B cell (primary cell): ENCODE data around the gene CR1L. TPM values are rescaled to one million over a fixed set of nuclear protein-coding genes. Genes with fewer than 3 reads are reported as not detected.
"Not testable (repeated sequence)": the region's sequence is repeated elsewhere in the genome, so short reads cannot be mapped to it uniquely, and the experiment has no call there.

Experiments used
- ATAC-seq: fragments of 200-7000 bp; cut with Tn5 transposase; one replicate; pipeline ENCODE4 v1.10.0; 2021; ENCODE audit warnings: low read depth, mild to moderate bottlenecking, moderate number of reproducible peaks, moderate library complexity
- CTCF ChIA-PET: fragments of 350-600 bp; sonication (Branson Sonifier 250); formaldehyde crosslinking; loops from one replicate; lab custom pipeline; 2021; ENCODE audit warnings: antibody characterized with exemption, inconsistent platforms; lab: Charles Lee
- POLR2A ChIA-PET: fragments of 350-600 bp; sonication (Branson Sonifier 250); formaldehyde crosslinking; loops from one replicate; lab custom pipeline; 2021; ENCODE audit warnings: antibody characterized with exemption; lab: Charles Lee
- DNase-seq: peaks from one replicate; pipeline ENCODE4 v3.0.0; 2013
- H2AFZ ChIP-seq: 2 replicates; pipeline ENCODE4 v1.6.1; 2012; ENCODE audit warnings: mild to moderate bottlenecking, low read depth, low read length; ENCODE audit not compliant: insufficient read depth, poor library complexity, severe bottlenecking
- H3K27ac ChIP-seq, 2 donors: 1 replicate in 1 of 2; 2 replicates in 1 of 2; pipeline ENCODE4 v1.5.1; 2012 to 2013; ENCODE audit warnings: low read length in 2 of 2, mild to moderate bottlenecking in 2 of 2, moderate library complexity in 1 of 2
- H3K27me3 ChIP-seq, 4 experiments: fragments of 200-600 bp in 1 of 4; sonication (generic) in 1 of 4; replicated peaks in 1 of 4; 1 replicate in 2 of 4; 2 replicates in 2 of 4; pipeline versions ENCODE4 v1.6.1 to v1.7.0; 2013 to 2016; ENCODE audit warnings: low read length in 3 of 4, mild to moderate bottlenecking in 2 of 4, mixed read lengths in 1 of 4, moderate library complexity in 1 of 4; ENCODE audit not compliant: insufficient read depth in 4 of 4, control insufficient read depth in 3 of 4; ENCODE audit errors: control extremely low read depth in 1 of 4
- H3K36me3 ChIP-seq, 2 experiments: replicated peaks in 1 of 2; 1 replicate in 1 of 2; 2 replicates in 1 of 2; pipeline versions ENCODE4 v1.6.1 to v1.7.1; 2013; ENCODE audit warnings: low read length in 1 of 2; ENCODE audit not compliant: insufficient read depth in 2 of 2, control insufficient read depth in 1 of 2; ENCODE audit errors: control extremely low read depth in 1 of 2, extremely low read depth in 1 of 2
- H3K4me1 ChIP-seq, 2 donors: fragments of 200-600 bp in 1 of 2; sonication (generic) in 1 of 2; 1 replicate in 1 of 2; 2 replicates in 1 of 2; pipeline versions ENCODE4 v1.5.1 to v1.6.1; 2013 to 2017; ENCODE audit warnings: low read length in 2 of 2; ENCODE audit not compliant: control insufficient read depth in 2 of 2, insufficient read depth in 2 of 2
- H3K4me2 ChIP-seq: replicated peaks from 2 replicates; pipeline ENCODE3; 2012; ENCODE audit warnings: mild to moderate bottlenecking, low read depth, low read length; ENCODE audit not compliant: poor library complexity, severe bottlenecking
- H3K4me3 ChIP-seq, 5 experiments: fragments of 200-600 bp in 1 of 5; sonication (generic) in 1 of 5; 1 replicate in 3 of 5; 2 replicates in 2 of 5; pipeline versions ENCODE4 v1.5.1 to v1.7.0; 2011 to 2016; ENCODE audit warnings: low read length in 4 of 5, mild to moderate bottlenecking in 4 of 5, low read depth in 2 of 5, control low read depth in 1 of 5, moderate library complexity in 1 of 5; ENCODE audit not compliant: insufficient read depth in 1 of 5; ENCODE audit errors: control extremely low read depth in 1 of 5, extremely low read depth in 1 of 5
- H3K79me2 ChIP-seq: fragments of 200-600 bp; sonication (generic); one replicate; pipeline ENCODE4 v1.6.0; 2016; ENCODE audit warnings: low read length; ENCODE audit not compliant: control insufficient read depth, insufficient read depth
- H3K9ac ChIP-seq: fragments of 200-600 bp; sonication (generic); 2 replicates; pipeline ENCODE4 v1.6.1; 2017; ENCODE audit warnings: mild to moderate bottlenecking, low read length, moderate library complexity
- H3K9me3 ChIP-seq, 3 donors: one replicate each; pipeline versions ENCODE4 v1.6.1 to v1.7.1; 2013; ENCODE audit warnings: low read length in 2 of 3; ENCODE audit not compliant: control insufficient read depth in 2 of 3, insufficient read depth in 1 of 3; ENCODE audit errors: control extremely low read depth in 1 of 3
- H4K20me1 ChIP-seq: 2 replicates; pipeline ENCODE4 v1.6.0; 2012; ENCODE audit warnings: mild to moderate bottlenecking, low read length; ENCODE audit not compliant: insufficient read depth, control insufficient read depth, poor library complexity, severe bottlenecking
- H3K27ac Mint-ChIP-seq: one replicate; pipeline ENCODE4 v1.8.0; 2021; ENCODE audit warnings: mixed read lengths
- H3K27me3 Mint-ChIP-seq: one replicate; pipeline ENCODE4 v1.8.0; 2021; ENCODE audit warnings: mixed read lengths
- H3K4me1 Mint-ChIP-seq: one replicate; pipeline ENCODE4 v1.8.0; 2021; ENCODE audit warnings: mixed read lengths
- H3K4me3 Mint-ChIP-seq: one replicate; pipeline ENCODE4 v1.8.0; 2021; ENCODE audit warnings: mixed read lengths
- H3K9me3 Mint-ChIP-seq: one replicate; pipeline ENCODE4 v1.8.0; 2022; ENCODE audit warnings: mixed read lengths; ENCODE audit not compliant: insufficient read depth
- EZH2 ChIP-seq: IDR thresholded peaks from 2 replicates; pipeline ENCODE4 v1.6.1; 2012; ENCODE audit warnings: borderline replicate concordance, low read depth, mild to moderate bottlenecking, moderate library complexity, low read length; ENCODE audit not compliant: insufficient read depth, poor library complexity, severe bottlenecking
- WGBS: methylation state at CpG from one replicate; pipeline ENCODE4 v1.1.5; 2013; ENCODE audit warnings: missing lambda C conversion rate; ENCODE audit not compliant: insufficient coverage; 5-methylcytosine and 5-hydroxymethylcytosine counted together
- intact Hi-C: fragments of 100-400 bp; cut with micrococcal nuclease; formaldehyde crosslinking; loops from one replicate; pipeline ENCODE4 v1.10.0; 2022
- polyA plus RNA-seq: library from polyadenylated mRNA; depleted of rRNA; stranded (reverse); fragments of >200 nt; gene quantifications from 2 replicates; pipeline ENCODE4 v1.2.3, GENCODE V29; 2012
- total RNA-seq, 2 donors: library from RNA; stranded (reverse); fragments of 120-200 nt in 1 of 2; gene quantifications; 1 replicate in 1 of 2; 2 replicates in 1 of 2; pipeline versions ENCODE4 v1.2.3 to v1.2.4, GENCODE V29; 2013 to 2022
- TF ChIP-seq, protein P1 (sequence below): fragments of 200-600 bp; IDR thresholded peaks from one replicate; pipeline ENCODE4 v1.8.0; 2022; ENCODE audit warnings: antibody characterized with exemption, mild to moderate bottlenecking

Gene CR1L
- total and polyA plus RNA-seq, 2 donors (not counting 1 experiment from before 2014, with no cell fraction given), result 0.07 to 0.59 TPM

DNA sequence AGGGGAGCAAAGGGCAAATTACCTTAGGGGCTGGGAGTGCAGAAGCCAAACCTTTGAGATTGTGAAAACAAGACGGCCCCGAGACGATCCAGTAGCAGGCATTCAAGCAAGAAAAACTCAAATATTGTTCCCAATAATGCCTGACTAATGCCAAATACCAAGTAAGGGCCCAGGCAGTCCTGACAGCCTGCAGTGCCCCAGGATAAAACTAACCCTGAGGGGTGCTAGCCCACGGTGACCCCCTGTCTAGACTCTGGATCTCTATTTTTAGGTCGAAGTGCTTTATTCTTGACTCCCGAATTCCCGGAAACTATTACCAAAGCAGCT lies 106.5 kb downstream of the CR1L start:
- intact Hi-C loops, result loop anchor here (5.0 kb wide), 2 partner anchors 116 to 211 kb away; no protein-coding TSS in a partner anchor
- H3K9me3 ChIP-seq, H3K36me3 ChIP-seq, H3K27me3 Mint-ChIP-seq, DNase-seq, H3K9me3 Mint-ChIP-seq, ATAC-seq, CTCF ChIA-PET, H3K27me3 ChIP-seq: not testable (repeated sequence)
- H2AFZ ChIP-seq, result peak overlapping the region; percentile 91
- H3K4me3 ChIP-seq, result peak overlapping the region; percentile 70 to 91 (median 81)
- H3K4me2 ChIP-seq, result peak overlapping the region; percentile 95
- POLR2A ChIA-PET, result interaction anchor here (1.5 kb wide), 1 partner anchor 73 kb away, joined by 3 read pairs; no protein-coding TSS in a partner anchor
- H3K4me1 ChIP-seq, result peaks cover 18 to 26% of the 10 kb centered on the region in 2 donors
- H3K9ac ChIP-seq, result peak overlapping the region; percentile 97
- peaks cover 17% of the 10 kb centered on the region for H4K20me1 ChIP-seq
- Mint-ChIP-seq H3K4me3 (peak overlapping the region; percentile 99), H3K4me1 (peaks cover 47% of the 10 kb centered on the region), H3K27ac (peak overlapping the region; percentile 98)
- WGBS, result 2% methylated on average over 4 of the region's 7 CpGs
- peaks cover 65% of the 10 kb centered on the region for H3K79me2 ChIP-seq
- peak overlapping the region; percentile 81 to 89 for H3K27ac ChIP-seq

- ATAC-seq (peak; percentile 98), DNase-seq (peak; percentile 94)
- ChIA-PET CTCF (interaction anchor here (1.4 kb wide), 1 partner anchor 45 kb away, joined by 4 read pairs; no protein-coding TSS in a partner anchor), POLR2A (interaction anchor here (1.1 to 1.5 kb wide), 2 partner anchors 70 to 72 kb away, joined by 3 to 8 read pairs; no protein-coding TSS in a partner anchor)
- H3K9ac ChIP-seq, result peak within 1 kb of the TSS; percentile 97
- peak within 1 kb of the TSS; percentile 98 for H3K27ac Mint-ChIP-seq
- H4K20me1 ChIP-seq, result peaks cover 17% of the 10 kb centered on the region
- no peaks in the 10 kb centered on the region for H3K9me3 ChIP-seq
- no peaks in the 10 kb centered on the region for H3K27me3 Mint-ChIP-seq
- H3K4me3 Mint-ChIP-seq, result peak within 1 kb of the TSS; percentile 99
- peak within 1 kb of the TSS; percentile 91 for H2AFZ ChIP-seq
- H3K27ac ChIP-seq, result peak within 1 kb of the TSS; percentile 81 to 89
- peak within 1 kb of the TSS; percentile 70 to 91 (median 81) for H3K4me3 ChIP-seq
- under 1% methylated on average over 49 of the region's 55 CpGs for WGBS
- no peaks in the 10 kb centered on the region for H3K27me3 ChIP-seq
- TF ChIP-seq, protein P1, sequence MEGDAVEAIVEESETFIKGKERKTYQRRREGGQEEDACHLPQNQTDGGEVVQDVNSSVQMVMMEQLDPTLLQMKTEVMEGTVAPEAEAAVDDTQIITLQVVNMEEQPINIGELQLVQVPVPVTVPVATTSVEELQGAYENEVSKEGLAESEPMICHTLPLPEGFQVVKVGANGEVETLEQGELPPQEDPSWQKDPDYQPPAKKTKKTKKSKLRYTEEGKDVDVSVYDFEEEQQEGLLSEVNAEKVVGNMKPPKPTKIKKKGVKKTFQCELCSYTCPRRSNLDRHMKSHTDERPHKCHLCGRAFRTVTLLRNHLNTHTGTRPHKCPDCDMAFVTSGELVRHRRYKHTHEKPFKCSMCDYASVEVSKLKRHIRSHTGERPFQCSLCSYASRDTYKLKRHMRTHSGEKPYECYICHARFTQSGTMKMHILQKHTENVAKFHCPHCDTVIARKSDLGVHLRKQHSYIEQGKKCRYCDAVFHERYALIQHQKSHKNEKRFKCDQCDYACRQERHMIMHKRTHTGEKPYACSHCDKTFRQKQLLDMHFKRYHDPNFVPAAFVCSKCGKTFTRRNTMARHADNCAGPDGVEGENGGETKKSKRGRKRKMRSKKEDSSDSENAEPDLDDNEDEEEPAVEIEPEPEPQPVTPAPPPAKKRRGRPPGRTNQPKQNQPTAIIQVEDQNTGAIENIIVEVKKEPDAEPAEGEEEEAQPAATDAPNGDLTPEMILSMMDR, result no peak
- no peak for TF ChIP-seq EZH2
- intact Hi-C loops, result loop anchor here (5.0 kb wide), 2 partner anchors 115 to 210 kb away; no protein-coding TSS in a partner anchor
- peaks cover 18 to 26% of the 10 kb centered on the region in 2 donors for H3K4me1 ChIP-seq
- peak within 1 kb of the TSS; percentile 95 for H3K4me2 ChIP-seq
- H3K79me2 ChIP-seq, result peaks cover 66% of the 10 kb centered on the region
- peaks cover 49% of the 10 kb centered on the region for H3K4me1 Mint-ChIP-seq
- H3K9me3 Mint-ChIP-seq, result no peaks in the 10 kb centered on the region
- H3K36me3 ChIP-seq, result peaks cover 0 to 2% of the 10 kb centered on the region in 2 experiments
Observed at GRCh38 chr1:207751790-207752455, 107.0 kb downstream of the CR1L start, which contains the start of gene CD46. TSS of gene CD46 (plus strand) at chr1:207752054. CDS start at chr1:207752213, 159 bp downstream.
